Calu3 (cell line): Measurements from ENCODE around the gene INKA2. TPM values are rescaled to one million over a fixed set of nuclear protein-coding genes. Genes with fewer than 3 reads are reported as not detected.

Experiments used
- BruUV-seq: library from RNA; stranded (reverse); fragments of 400-500 nt; replicated peaks from 2 replicates; lab custom pipeline; 2021; lab: Mats Ljungman, UMichigan
- CTCF ChIA-PET: fragments of 300-600 bp; sonication (Branson Sonifier 250); formaldehyde crosslinking; loops from one replicate; lab custom pipeline; 2022; ENCODE audit warnings: antibody characterized with exemption; lab: Charles Lee
- DNase-seq: peaks from one replicate; pipeline ENCODE4 v3.0.0; 2022
- H3K27ac Mint-ChIP-seq: one replicate; pipeline ENCODE4 v1.8.0; 2022; ENCODE audit warnings: mixed read lengths; ENCODE audit not compliant: unreplicated experiment
- H3K27me3 Mint-ChIP-seq: one replicate; pipeline ENCODE4 v1.8.0; 2022; ENCODE audit warnings: mixed read lengths; ENCODE audit not compliant: unreplicated experiment
- H3K36me3 Mint-ChIP-seq: one replicate; pipeline ENCODE4 v1.8.0; 2022; ENCODE audit warnings: mild to moderate bottlenecking, moderate library complexity, mixed read lengths; ENCODE audit not compliant: insufficient read depth, unreplicated experiment
- H3K4me1 Mint-ChIP-seq: one replicate; pipeline ENCODE4 v1.8.0; 2022; ENCODE audit warnings: mild to moderate bottlenecking, low read depth, mixed read lengths; ENCODE audit not compliant: unreplicated experiment
- H3K4me3 Mint-ChIP-seq: one replicate; pipeline ENCODE4 v1.8.0; 2022; ENCODE audit warnings: mild to moderate bottlenecking, low read depth, moderate library complexity, mixed read lengths; ENCODE audit not compliant: unreplicated experiment
- H3K9me3 Mint-ChIP-seq: one replicate; pipeline ENCODE4 v1.8.0; 2022; ENCODE audit warnings: low read depth, mixed read lengths; ENCODE audit not compliant: unreplicated experiment
- CTCF ChIP-seq: fragments of 200-600 bp; IDR thresholded peaks from one replicate; pipeline ENCODE4 v1.8.0; 2022; ENCODE audit warnings: antibody characterized with exemption; ENCODE audit not compliant: unreplicated experiment
- intact Hi-C: fragments of 100-400 bp; cut with micrococcal nuclease; formaldehyde crosslinking; loops from one replicate; pipeline ENCODE4 v1.10.0; 2022; ENCODE audit not compliant: unreplicated experiment
- total RNA-seq: library from RNA; stranded (reverse); gene quantifications from 2 replicates; pipeline ENCODE4 v1.2.3, GENCODE V29; 2022

INKA2 gene
- total RNA-seq, 1 experiment from 2014 or later: not detected

GRCh38 chr1:111758373-111758772 is 19.2 kb upstream of the INKA2 start:
- H3K27me3 Mint-ChIP-seq: no peaks in the 10 kb centered on the region
- no peak overlapping the region for H3K27ac Mint-ChIP-seq
- DNase-seq: no peak
- no peak for TF ChIP-seq CTCF
- no peak overlapping the region for H3K4me3 Mint-ChIP-seq
- CTCF ChIA-PET: interaction anchor here (0.7 kb wide), 1 partner anchor 57 kb away, joined by 3 read pairs; no protein-coding TSS in a partner anchor
- peaks cover 34% of the 10 kb centered on the region for H3K36me3 Mint-ChIP-seq
- intact Hi-C loops: no loop called here
- no TSS peak for BruUV-seq
- H3K9me3 Mint-ChIP-seq: no peaks in the 10 kb centered on the region
- peaks cover 17% of the 10 kb centered on the region for H3K4me1 Mint-ChIP-seq

- H3K27ac Mint-ChIP-seq: no peak overlapping the region
- intact Hi-C loops: no loop called here
- peaks cover 15% of the 10 kb centered on the region for H3K27me3 Mint-ChIP-seq
- peaks cover 17% of the 10 kb centered on the region for H3K4me1 Mint-ChIP-seq
- DNase-seq: no peak
- H3K9me3 Mint-ChIP-seq: no peaks in the 10 kb centered on the region
- no peak for TF ChIP-seq CTCF
- peaks cover 28% of the 10 kb centered on the region for H3K36me3 Mint-ChIP-seq
- no TSS peak for BruUV-seq
- peak overlapping the region; percentile 81 for H3K4me3 Mint-ChIP-seq
- CTCF ChIA-PET: interaction anchor here (0.6 to 1.0 kb wide), 2 partner anchors 12 to 254 kb away, joined by 4 read pairs; no protein-coding TSS in a partner anchor
Measured at GRCh38 chr1:111756124-111756513, 16.9 kb upstream of the INKA2 start.

- H3K4me1 Mint-ChIP-seq: peaks cover 17% of the 10 kb centered on the region
- intact Hi-C loops: no loop called here
- H3K4me3 Mint-ChIP-seq: peak within 1 kb of the TSS; percentile 81
- CTCF ChIA-PET: interaction anchor here (0.6 to 1.3 kb wide), 2 partner anchors 254 to 273 kb away, joined by 4 read pairs; no protein-coding TSS in a partner anchor
- H3K9me3 Mint-ChIP-seq: no peaks in the 10 kb centered on the region
- TF ChIP-seq CTCF: peak; percentile 68
- DNase-seq: peak; percentile 84
- BruUV-seq: no TSS peak
- peaks cover 28% of the 10 kb centered on the region for H3K36me3 Mint-ChIP-seq
- H3K27ac Mint-ChIP-seq: peak within 1 kb of the TSS; percentile 87
- peaks cover 21% of the 10 kb centered on the region for H3K27me3 Mint-ChIP-seq
Measured at GRCh38 chr1:111755331-111756123, 16.3 kb upstream of the INKA2 start, which contains the start of gene DDX20. Gene DDX20 (plus strand): TSS chr1:111755901. CDS start chr1:111755925, 24 bp downstream.

GRCh38 chr1:111754984-111755330 is 15.8 kb upstream of the INKA2 start:
- Mint-ChIP-seq H3K27me3 (peaks cover 26% of the 10 kb centered on the region), H3K4me1 (peaks cover 17% of the 10 kb centered on the region), H3K9me3 (no peaks in the 10 kb centered on the region), H3K27ac (peak overlapping the region; percentile 87), H3K36me3 (peaks cover 28% of the 10 kb centered on the region), H3K4me3 (peak overlapping the region; percentile 81)
- DNase-seq: peak; percentile 22
- CTCF ChIA-PET: interaction anchor here (0.9 to 1.3 kb wide), 2 partner anchors 40 to 273 kb away, joined by 4 read pairs; no protein-coding TSS in a partner anchor
- BruUV-seq: TSS peak; percentile 70
- TF ChIP-seq CTCF: no peak
- intact Hi-C loops: no loop called here
